Activated T-helper 2 cell treated with anti-CD3 and anti-CD28 coated beads, Interferon-gamma antibody, Interleukin-2, Interleukin-4, amounts not matched to agents 10 μg/mL and 5 μg/mL and 100 μg/mL, durations not matched to agents 14 hours and 24 hours and 36 hours (primary cell): Measurements from ENCODE around the gene ZDHHC7. TPM values are rescaled to one million over a fixed set of nuclear protein-coding genes. Genes with fewer than 3 reads are reported as not detected.

Experiments
- DNase-seq: peaks from one replicate; pipeline ENCODE4 v3.0.0; 2021; ENCODE audit warnings: low spot score
- H3K27ac Mint-ChIP-seq: one replicate; pipeline ENCODE4 v1.8.0; 2021; ENCODE audit warnings: mixed read lengths
- H3K27me3 Mint-ChIP-seq: one replicate; pipeline ENCODE4 v1.8.0; 2021; ENCODE audit warnings: low read depth, mixed read lengths
- H3K36me3 Mint-ChIP-seq: one replicate; pipeline ENCODE4 v1.8.0; 2021; ENCODE audit warnings: low read depth, mixed read lengths
- H3K4me1 Mint-ChIP-seq: one replicate; pipeline ENCODE4 v1.8.0; 2021; ENCODE audit warnings: low read depth, mixed read lengths
- H3K4me3 Mint-ChIP-seq: one replicate; pipeline ENCODE4 v1.8.0; 2021; ENCODE audit warnings: low read depth, mild to moderate bottlenecking, moderate library complexity, mixed read lengths
- H3K9me3 Mint-ChIP-seq: one replicate; pipeline ENCODE4 v1.8.0; 2021; ENCODE audit warnings: mixed read lengths
- intact Hi-C: fragments of 100-400 bp; cut with micrococcal nuclease; formaldehyde crosslinking; loops from one replicate; pipeline ENCODE4 v1.15.1; 2023
- total RNA-seq: library from RNA; stranded (reverse); gene quantifications from 2 replicates; pipeline ENCODE4 v1.2.3, GENCODE V29; 2022

ZDHHC7 gene
- total RNA-seq, 1 donor from 2014 or later = 30.0 TPM

- intact Hi-C loops = no loop called here
- Mint-ChIP-seq H3K27me3 (peaks cover 8% of the 10 kb centered on the region), H3K4me1 (peaks cover 6% of the 10 kb centered on the region), H3K36me3 (peaks cover 5% of the 10 kb centered on the region), H3K27ac (no peak overlapping the region), H3K9me3 (no peaks in the 10 kb centered on the region), H3K4me3 (no peak overlapping the region)
- DNase-seq = no peak
Observed at GRCh38 chr16:85049706-85050305, 38.5 kb upstream of the ZDHHC7 start.

DNA sequence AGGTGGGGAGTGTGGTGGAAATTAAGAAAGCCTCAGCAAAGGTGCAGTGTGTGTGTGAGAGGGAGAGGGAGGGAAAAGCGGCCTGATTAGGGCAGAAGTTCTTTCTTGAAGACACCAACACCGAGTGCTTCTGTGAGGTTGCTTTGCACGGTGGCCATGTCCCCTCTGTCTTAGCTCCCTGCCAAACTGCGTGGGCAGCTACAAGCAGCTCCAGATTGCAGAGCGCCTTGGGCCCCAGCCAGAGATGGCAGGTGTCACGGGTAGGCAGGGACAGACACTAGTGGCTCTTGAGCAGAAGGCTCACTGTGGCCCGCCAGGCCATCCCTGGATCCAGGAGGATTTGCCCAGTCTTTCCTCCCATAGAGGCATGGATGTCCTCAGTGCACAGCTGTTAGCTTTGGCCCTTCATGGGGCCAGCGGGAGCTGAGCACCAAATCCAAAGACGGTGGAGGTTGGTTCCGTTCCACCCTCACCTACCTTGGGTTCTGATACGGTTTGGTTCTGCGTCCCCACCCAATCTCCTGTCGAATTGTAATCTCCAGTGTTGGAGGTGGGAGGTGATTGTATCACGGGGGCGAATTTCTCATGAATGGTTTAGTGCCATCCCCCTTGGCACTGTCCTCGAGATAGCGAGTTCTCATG lies 37.7 kb upstream of the ZDHHC7 start:
- Mint-ChIP-seq H3K9me3 (no peaks in the 10 kb centered on the region), H3K4me3 (no peak overlapping the region), H3K27me3 (peaks cover 8% of the 10 kb centered on the region), H3K27ac (no peak overlapping the region), H3K36me3 (peaks cover 5% of the 10 kb centered on the region), H3K4me1 (peaks cover 6% of the 10 kb centered on the region)
- no peak for DNase-seq
- intact Hi-C loops = no loop called here

DNA sequence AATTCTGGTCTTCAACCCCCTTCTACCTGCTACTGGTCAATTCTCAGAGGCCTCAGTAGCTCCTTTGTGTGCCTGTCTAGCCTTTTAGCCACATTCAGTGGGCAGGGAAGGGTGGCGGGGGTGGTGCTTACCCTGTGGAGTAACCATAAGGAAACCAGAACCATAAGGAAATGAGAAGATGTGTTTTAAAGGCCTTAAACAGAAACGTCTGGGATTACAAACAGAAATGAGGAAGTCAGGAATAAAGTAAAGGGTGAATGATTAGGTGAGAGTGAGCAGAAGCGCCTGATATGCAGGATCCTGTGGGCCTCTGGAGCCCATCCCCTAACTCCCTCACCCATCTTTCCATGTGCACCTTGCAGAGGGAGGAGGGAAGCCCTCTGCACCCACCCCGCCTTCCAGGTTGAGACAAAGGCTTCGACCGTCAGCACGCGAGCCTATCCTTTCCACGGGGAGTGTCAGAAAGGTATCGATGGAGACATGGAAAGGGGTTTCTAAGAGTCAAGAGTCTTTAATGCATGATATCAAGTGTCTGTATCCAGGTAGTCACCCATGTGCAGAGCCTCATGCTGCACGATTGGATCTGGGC lies 36.6 kb upstream of the ZDHHC7 start:
- Mint-ChIP-seq H3K27me3 (peaks cover 8% of the 10 kb centered on the region), H3K4me3 (no peak overlapping the region), H3K4me1 (peaks cover 4% of the 10 kb centered on the region), H3K36me3 (peaks cover under 1% of the 10 kb centered on the region), H3K9me3 (no peaks in the 10 kb centered on the region), H3K27ac (no peak overlapping the region)
- intact Hi-C loops = no loop called here
- DNase-seq = no peak

- Mint-ChIP-seq H3K27ac (no peak overlapping the region), H3K4me1 (peaks cover 4% of the 10 kb centered on the region), H3K27me3 (peaks cover 8% of the 10 kb centered on the region), H3K4me3 (no peak overlapping the region), H3K9me3 (no peaks in the 10 kb centered on the region), H3K36me3 (no peaks in the 10 kb centered on the region)
- no peak for DNase-seq
- intact Hi-C loops = no loop called here
Observed at GRCh38 chr16:85046931-85047866, 35.9 kb upstream of the ZDHHC7 start.

DNA sequence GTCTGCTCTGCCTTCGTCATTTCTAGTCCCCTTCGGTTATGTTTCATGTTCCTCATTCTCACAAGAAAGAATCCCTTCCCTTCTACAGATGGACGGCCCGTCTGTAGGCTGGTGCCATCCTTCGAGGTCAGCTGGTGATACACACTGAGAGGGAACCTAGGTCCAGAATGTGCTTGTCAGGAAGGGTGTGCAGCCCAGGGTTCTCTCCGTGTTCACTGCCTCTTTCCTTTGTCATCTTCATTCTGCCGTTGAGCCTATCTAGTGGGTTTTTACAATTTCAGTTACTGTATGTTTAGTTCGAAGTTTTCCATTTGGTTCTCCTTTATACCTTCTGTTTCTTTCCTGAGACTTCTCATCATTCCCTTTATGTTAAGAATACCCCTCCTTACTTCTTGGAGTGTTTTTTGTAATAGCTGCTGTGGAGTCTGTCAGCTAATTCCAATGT lies 35.2 kb upstream of the ZDHHC7 start:
- intact Hi-C loops = no loop called here
- peaks cover 7% of the 10 kb centered on the region for H3K27me3 Mint-ChIP-seq
- H3K36me3 Mint-ChIP-seq = no peaks in the 10 kb centered on the region
- H3K4me1 Mint-ChIP-seq = peaks cover 4% of the 10 kb centered on the region
- no peaks in the 10 kb centered on the region for H3K9me3 Mint-ChIP-seq
- no peak overlapping the region for H3K4me3 Mint-ChIP-seq
- DNase-seq = no peak
- H3K27ac Mint-ChIP-seq = no peak overlapping the region

DNA sequence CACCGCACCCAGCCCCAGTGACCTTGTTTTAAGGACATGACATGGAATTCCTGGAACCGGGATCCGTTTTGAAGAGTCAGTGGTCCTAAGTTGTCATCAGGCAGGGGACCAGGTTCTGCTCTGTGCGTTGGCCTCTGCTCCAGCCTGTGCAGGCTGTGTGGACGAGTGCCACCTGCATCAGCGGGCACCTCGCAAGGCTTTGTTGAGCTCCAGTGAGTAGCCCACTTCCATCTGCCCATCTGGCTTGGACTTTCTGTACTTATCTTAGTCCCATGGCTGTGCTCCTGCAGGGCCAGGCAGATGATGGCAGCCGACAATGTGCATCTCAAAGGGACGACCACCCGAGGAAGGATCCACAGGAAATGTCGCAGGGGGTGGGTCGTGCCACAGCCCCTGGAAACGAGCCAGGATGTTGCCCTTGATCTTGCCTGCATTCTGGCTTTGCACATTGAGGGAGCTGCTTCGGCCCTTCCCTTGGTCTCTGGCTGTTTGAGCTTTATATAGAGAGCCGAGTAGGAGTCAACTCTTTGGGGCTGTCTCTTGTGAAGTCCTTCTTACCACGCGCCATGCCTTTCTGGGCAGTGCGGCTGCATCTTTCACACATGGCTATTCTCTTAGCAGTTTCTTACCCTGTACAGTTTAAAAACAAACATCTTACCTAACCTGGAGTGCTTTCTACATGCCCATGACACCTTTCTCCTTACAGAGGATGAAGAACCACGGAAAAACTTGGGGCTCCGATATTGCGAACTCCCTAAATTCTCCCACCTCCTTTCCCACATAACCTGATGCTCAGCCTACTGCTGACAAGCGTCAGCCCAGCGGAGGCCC lies 34.5 kb upstream of the ZDHHC7 start:
- Mint-ChIP-seq H3K4me3 (no peak overlapping the region), H3K27ac (no peak overlapping the region), H3K4me1 (peaks cover 4% of the 10 kb centered on the region), H3K36me3 (no peaks in the 10 kb centered on the region), H3K27me3 (peaks cover 3% of the 10 kb centered on the region), H3K9me3 (no peaks in the 10 kb centered on the region)
- no peak for DNase-seq
- intact Hi-C loops = no loop called here

GRCh38 chr16:85045077-85045476 lies 33.7 kb upstream of the ZDHHC7 start:
- Mint-ChIP-seq H3K27me3 (peaks cover 3% of the 10 kb centered on the region), H3K4me3 (no peak overlapping the region), H3K4me1 (peaks cover 4% of the 10 kb centered on the region), H3K36me3 (no peaks in the 10 kb centered on the region), H3K27ac (no peak overlapping the region), H3K9me3 (no peaks in the 10 kb centered on the region)
- intact Hi-C loops = no loop called here
- no peak for DNase-seq

DNA sequence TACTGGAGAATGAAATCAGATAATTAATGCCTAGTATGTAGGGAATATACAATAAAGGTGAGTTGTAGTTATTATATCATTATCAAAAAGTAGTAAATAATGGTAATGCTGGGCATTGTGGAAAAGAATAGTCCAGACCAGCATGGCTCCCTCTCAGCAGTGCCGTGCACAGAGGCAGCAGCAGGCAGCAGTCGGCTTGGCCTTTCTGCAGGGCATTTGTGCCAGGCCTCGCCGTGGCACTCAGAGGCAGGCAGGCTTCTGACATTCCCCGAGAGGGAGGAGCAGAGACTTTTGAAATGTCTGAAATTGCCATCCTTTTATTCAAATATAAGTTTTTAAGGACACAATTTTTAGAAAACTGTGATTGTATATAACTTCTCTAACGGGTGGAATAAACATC lies 31.3 kb upstream of the ZDHHC7 start:
- Mint-ChIP-seq H3K36me3 (no peaks in the 10 kb centered on the region), H3K27ac (no peak overlapping the region), H3K9me3 (no peaks in the 10 kb centered on the region), H3K4me1 (peaks cover under 1% of the 10 kb centered on the region), H3K27me3 (no peaks in the 10 kb centered on the region), H3K4me3 (no peak overlapping the region)
- intact Hi-C loops = no loop called here
- no peak for DNase-seq

- H3K9me3 Mint-ChIP-seq = no peaks in the 10 kb centered on the region
- intact Hi-C loops = no loop called here
- DNase-seq = no peak
- no peaks in the 10 kb centered on the region for H3K27me3 Mint-ChIP-seq
- H3K27ac Mint-ChIP-seq = no peak overlapping the region
- no peaks in the 10 kb centered on the region for H3K36me3 Mint-ChIP-seq
- H3K4me1 Mint-ChIP-seq = peaks cover 4% of the 10 kb centered on the region
- H3K4me3 Mint-ChIP-seq = no peak overlapping the region
Observed at GRCh38 chr16:85042167-85042526, 30.8 kb upstream of the ZDHHC7 start.

GRCh38 chr16:85041219-85042166 lies 30.2 kb upstream of the ZDHHC7 start:
- no peak for DNase-seq
- no peaks in the 10 kb centered on the region for H3K27me3 Mint-ChIP-seq
- H3K27ac Mint-ChIP-seq = no peak overlapping the region
- no peak overlapping the region for H3K4me3 Mint-ChIP-seq
- H3K36me3 Mint-ChIP-seq = no peaks in the 10 kb centered on the region
- intact Hi-C loops = no loop called here
- H3K9me3 Mint-ChIP-seq = no peaks in the 10 kb centered on the region
- peaks cover 10% of the 10 kb centered on the region for H3K4me1 Mint-ChIP-seq

- Mint-ChIP-seq H3K4me3 (no peak overlapping the region), H3K27ac (no peak overlapping the region), H3K4me1 (peaks cover 10% of the 10 kb centered on the region), H3K36me3 (peaks cover 3% of the 10 kb centered on the region), H3K9me3 (no peaks in the 10 kb centered on the region), H3K27me3 (no peaks in the 10 kb centered on the region)
- DNase-seq = no peak
- intact Hi-C loops = no loop called here
Observed at GRCh38 chr16:85040685-85041084, 29.4 kb upstream of the ZDHHC7 start.
